Left lung (tissue), 10 donors: Measurements from ENCODE around the gene RBMX. TPM values are rescaled to one million over a fixed set of nuclear protein-coding genes. Genes with fewer than 3 reads are reported as not detected.

Source experiments
- ATAC-seq: fragments of 200-7000 bp; cut with Tn5 transposase; one replicate; pipeline ENCODE4 v1.9.1; 2020; ENCODE audit warnings: moderate library complexity
- DNase-seq, 4 donors: peaks; one replicate each; pipeline ENCODE4 v3.0.0-alpha.2; 2013 to 2020
- H3K27ac ChIP-seq, 2 donors: fragments of 200-600 bp; sonication (generic) in 1 of 2; one replicate each; pipeline versions ENCODE4 v1.5.0 to v1.8.0; 2020 to 2021
- H3K27me3 ChIP-seq, 2 donors: fragments of 200-600 bp; sonication (generic) in 1 of 2; one replicate each; pipeline versions ENCODE4 v1.5.0 to v1.8.0; 2020 to 2021
- H3K36me3 ChIP-seq, 2 donors: fragments of 200-600 bp; sonication (generic) in 1 of 2; one replicate each; pipeline versions ENCODE4 v1.5.0 to v1.8.0; 2020 to 2021
- H3K4me1 ChIP-seq, 2 donors: fragments of 200-600 bp; one replicate each; pipeline ENCODE4 v1.8.0; 2021
- H3K4me3 ChIP-seq, 2 donors: fragments of 200-600 bp; sonication (generic) in 1 of 2; one replicate each; pipeline versions ENCODE4 v1.5.0 to v1.8.0; 2020 to 2021; ENCODE audit warnings: mild to moderate bottlenecking in 1 of 2
- H3K9me3 ChIP-seq, 2 donors: fragments of 200-600 bp; sonication (generic) in 1 of 2; one replicate each; pipeline versions ENCODE4 v1.5.0 to v1.8.0; 2020 to 2021
- CTCF ChIP-seq, 2 donors: fragments of 200-600 bp; sonication (generic) in 1 of 2; IDR thresholded peaks; one replicate each; pipeline versions ENCODE4 v1.5.0 to v1.8.0; 2021; ENCODE audit warnings: antibody characterized with exemption in 2 of 2
- intact Hi-C, 2 donors: fragments of 100-400 bp; cut with DNase I; formaldehyde crosslinking; loops; one replicate each; pipeline versions ENCODE4 v1.11.2 to v1.14.2; 2022
- polyA plus RNA-seq, 6 donors: library from polyadenylated mRNA; unstranded; fragments of 120-200 nt; gene quantifications; one replicate each; pipeline ENCODE4 v1.2.1, GENCODE V29; 2013; ENCODE audit not compliant: insufficient read length in 6 of 6
- total RNA-seq, 2 donors: library from RNA; stranded (reverse); fragmentation: NEBNext Ultra II Directional; extraction: Animal tissue kit (Norgen Biotek cat#: 25700); gene quantifications; one replicate each; pipeline ENCODE4 v1.2.1, GENCODE V29; 2021
- donor health status: DM: no; HTN: yes; CAD: no.
- donor health status: DM: no; HTN: no; CAD: no.

Gene RBMX
- total and polyA plus RNA-seq, 8 donors = 102 to 528 (median 432) TPM

GRCh38 chrX:136827026-136827425, 53.5 kb downstream of the RBMX start:
- Histone ChIP-seq H3K4me3 (no peak overlapping the region), H3K9me3 (no peaks in the 10 kb centered on the region), H3K27ac (no peak overlapping the region), H3K4me1 (no peaks in the 10 kb centered on the region), H3K36me3 (no peaks in the 10 kb centered on the region), H3K27me3 (no peaks in the 10 kb centered on the region)
- ATAC-seq (no peak), DNase-seq (peak in 2 of 4 donors; percentile 65 to 66)
- intact Hi-C loops = no loop called here
- TF ChIP-seq CTCF (IDR thresholded peaks at IDR 0.05) = no peak

GRCh38 chrX:136825771-136826170, 54.8 kb downstream of the RBMX start:
- no peaks in the 10 kb centered on the region for H3K9me3 ChIP-seq
- no peaks in the 10 kb centered on the region for H3K27me3 ChIP-seq
- H3K36me3 ChIP-seq = no peaks in the 10 kb centered on the region
- intact Hi-C loops = no loop called here
- TF ChIP-seq CTCF (IDR thresholded peaks at IDR 0.05) = no peak
- ATAC-seq (peak; percentile 30), DNase-seq (no peak)
- H3K27ac ChIP-seq = no peak overlapping the region
- no peak overlapping the region for H3K4me3 ChIP-seq
- no peaks in the 10 kb centered on the region for H3K4me1 ChIP-seq

Other genes with a start within 250 kb of the RBMX start
- gene CD40LG, start 232.6 kb downstream of the RBMX start, total RNA-seq = under 1 TPM; 0.41 to 0.92 TPM
- gene CD40LG, start 232.6 kb downstream of the RBMX start, polyA plus RNA-seq = under 1 TPM; 0.11 to 0.46 (median 0.30) TPM
- 10 to 100 TPM; 11.9 to 18.0 TPM for gene ARHGEF6, start 99.8 kb downstream of the RBMX start, total RNA-seq
- 10 to 100 TPM; 17.3 to 21.6 (median 20.9) TPM for gene ARHGEF6, start 99.8 kb downstream of the RBMX start, polyA plus RNA-seq
- gene GPR101, start 153.3 kb upstream of the RBMX start, total RNA-seq = not detected
- gene GPR101, start 153.3 kb upstream of the RBMX start, polyA plus RNA-seq = not detected